ENCODE data around the gene ASGR2. TPM values are rescaled to one million over a fixed set of nuclear protein-coding genes. Genes with fewer than 3 reads are reported as not detected.
A peak's percentile ranks its signal among the peaks of the same experiment; 100 is the strongest.
"Not testable (repeated sequence)": the region's sequence is repeated elsewhere in the genome, so short reads cannot be mapped to it uniquely, and the experiment has no call there.

Gene ASGR2
- total and polyA plus RNA-seq, 4 donors: 0.24 to 0.50 (median 0.39) TPM; not detected in 1

- not testable (repeated sequence) for H3K4me1 ChIP-seq (ENCODE audit: control insufficient read depth, insufficient read depth, low read length); H3K4me3 ChIP-seq (ENCODE audit: low read depth, low read length); H3K9me3 ChIP-seq (ENCODE audit: control insufficient read depth, insufficient read depth, low read length); DNase-seq (ENCODE audit: low read depth in 4 of 6, low spot score in 6 of 6); H3K36me3 ChIP-seq (ENCODE audit: control insufficient read depth, insufficient read depth, low read length); H3K27me3 ChIP-seq (ENCODE audit: control insufficient read depth, insufficient read depth, low read length); H3K27ac ChIP-seq (ENCODE audit: low read depth, low read length)
- WGBS (ENCODE audit: insufficient coverage): 94% methylated on average over 3 of the region's 6 CpGs
These were observed 25.1 kb downstream of the ASGR2 start for GRCh38 chr17:7089570-7089969.

- WGBS (ENCODE audit: insufficient coverage): 73% methylated on average over 4 of the region's 4 CpGs
- H3K36me3 ChIP-seq (ENCODE audit: control insufficient read depth, insufficient read depth, low read length); H3K27me3 ChIP-seq (ENCODE audit: control insufficient read depth, insufficient read depth, low read length); DNase-seq (ENCODE audit: low read depth in 4 of 6, low spot score in 6 of 6); H3K9me3 ChIP-seq (ENCODE audit: control insufficient read depth, insufficient read depth, low read length); H3K4me1 ChIP-seq (ENCODE audit: control insufficient read depth, insufficient read depth, low read length); H3K4me3 ChIP-seq (ENCODE audit: low read depth, low read length); H3K27ac ChIP-seq (ENCODE audit: low read depth, low read length): not testable (repeated sequence)
These were observed 26.2 kb downstream of the ASGR2 start for GRCh38 chr17:7088442-7088841.

DNA sequence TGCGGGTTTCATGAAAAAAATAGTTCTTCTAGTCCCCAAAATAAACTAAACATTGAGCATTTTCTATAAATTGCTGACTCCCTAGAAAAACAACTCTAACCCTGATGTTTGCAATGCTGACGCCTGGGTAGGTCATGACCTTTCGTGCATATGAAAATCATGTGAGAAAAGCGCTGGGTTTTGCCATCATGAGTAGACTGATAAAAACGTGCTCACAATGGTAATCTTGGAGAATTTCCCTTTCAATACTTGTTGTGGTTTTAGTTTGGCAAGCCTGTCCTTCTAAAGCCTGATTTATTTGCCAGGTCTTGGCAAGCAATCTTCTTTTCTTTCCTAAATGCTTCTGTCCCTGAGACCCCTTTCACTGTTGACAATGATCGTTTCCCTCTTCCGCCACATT lies 30.5 kb downstream of the ASGR2 start:
- H3K4me1 ChIP-seq (ENCODE audit: control insufficient read depth, insufficient read depth, low read length): no peaks in the 10 kb centered on the region
- H3K36me3 ChIP-seq (ENCODE audit: control insufficient read depth, insufficient read depth, low read length): no peaks in the 10 kb centered on the region
- 39% methylated on average over 3 of the region's 7 CpGs for WGBS (ENCODE audit: insufficient coverage)
- DNase-seq (ENCODE audit: low read depth in 4 of 6, low spot score in 6 of 6): peak in 5 of 6 donors; percentile 6 to 77 (median 29)
- no peaks in the 10 kb centered on the region for H3K9me3 ChIP-seq (ENCODE audit: control insufficient read depth, insufficient read depth, low read length)
- no peaks in the 10 kb centered on the region for H3K27me3 ChIP-seq (ENCODE audit: control insufficient read depth, insufficient read depth, low read length)
- H3K4me3 ChIP-seq (ENCODE audit: low read depth, low read length): no peak overlapping the region
- H3K27ac ChIP-seq (ENCODE audit: low read depth, low read length): no peak overlapping the region

- Histone ChIP-seq H3K27ac (ENCODE audit: low read depth, low read length) (no peak overlapping the region), H3K9me3 (ENCODE audit: control insufficient read depth, insufficient read depth, low read length) (no peaks in the 10 kb centered on the region), H3K4me1 (ENCODE audit: control insufficient read depth, insufficient read depth, low read length) (no peaks in the 10 kb centered on the region), H3K27me3 (ENCODE audit: control insufficient read depth, insufficient read depth, low read length) (no peaks in the 10 kb centered on the region), H3K36me3 (ENCODE audit: control insufficient read depth, insufficient read depth, low read length) (no peaks in the 10 kb centered on the region), H3K4me3 (ENCODE audit: low read depth, low read length) (no peak overlapping the region)
- 69% methylated on average over 4 of the region's 4 CpGs for WGBS (ENCODE audit: insufficient coverage)
- peak in 1 of 6 donors; percentile 2 for DNase-seq (ENCODE audit: low read depth in 4 of 6, low spot score in 6 of 6)
These were observed 31.0 kb downstream of the ASGR2 start for GRCh38 chr17:7083592-7083991.

DNA sequence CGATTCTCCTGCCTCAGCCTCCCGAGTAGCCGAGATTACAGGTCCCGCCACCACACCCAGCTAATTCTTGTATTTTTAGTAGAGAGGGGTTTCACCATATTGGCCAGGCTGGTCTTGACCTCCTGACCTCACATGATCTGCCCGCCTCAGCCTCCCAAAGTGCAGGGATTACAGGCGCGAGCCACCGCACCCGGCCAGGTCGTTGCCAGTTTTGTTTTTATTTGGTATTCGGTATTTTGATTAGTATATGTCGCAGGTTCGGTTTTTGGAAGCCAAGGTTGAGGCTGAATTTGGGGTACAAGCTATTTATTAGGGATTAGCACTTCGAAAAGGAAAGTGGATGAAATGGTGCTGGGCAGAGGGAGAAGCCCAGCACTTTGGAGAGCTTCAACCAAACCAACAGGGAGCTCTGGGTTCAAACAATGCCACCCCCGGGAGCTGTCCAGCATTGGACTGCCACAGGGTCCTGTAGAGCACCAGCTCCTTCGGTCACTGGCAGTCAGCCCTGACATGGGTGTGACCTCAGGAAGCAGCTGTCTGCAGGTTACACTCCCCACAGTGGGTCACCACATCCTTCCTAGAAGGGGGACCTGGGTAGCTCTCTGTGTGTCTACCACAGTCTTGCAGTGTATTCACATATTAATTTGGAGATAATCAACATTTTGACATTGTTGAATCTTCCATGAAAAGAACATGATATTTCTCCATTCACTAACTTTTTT lies 33.1 kb downstream of the ASGR2 start:
- Histone ChIP-seq H3K27me3 (ENCODE audit: control insufficient read depth, insufficient read depth, low read length) (no peaks in the 10 kb centered on the region), H3K9me3 (ENCODE audit: control insufficient read depth, insufficient read depth, low read length) (no peaks in the 10 kb centered on the region), H3K36me3 (ENCODE audit: control insufficient read depth, insufficient read depth, low read length) (no peaks in the 10 kb centered on the region), H3K4me3 (ENCODE audit: low read depth, low read length) (no peak overlapping the region), H3K4me1 (ENCODE audit: control insufficient read depth, insufficient read depth, low read length) (no peaks in the 10 kb centered on the region), H3K27ac (ENCODE audit: low read depth, low read length) (no peak overlapping the region)
- WGBS (ENCODE audit: insufficient coverage): 91% methylated on average over 12 of the region's 16 CpGs
- DNase-seq (ENCODE audit: low read depth in 4 of 6, low spot score in 6 of 6): no peak

- Histone ChIP-seq H3K27me3 (ENCODE audit: control insufficient read depth, insufficient read depth, low read length) (no peaks in the 10 kb centered on the region), H3K9me3 (ENCODE audit: control insufficient read depth, insufficient read depth, low read length) (no peaks in the 10 kb centered on the region), H3K36me3 (ENCODE audit: control insufficient read depth, insufficient read depth, low read length) (no peaks in the 10 kb centered on the region), H3K4me3 (ENCODE audit: low read depth, low read length) (no peak overlapping the region), H3K27ac (ENCODE audit: low read depth, low read length) (no peak overlapping the region), H3K4me1 (ENCODE audit: control insufficient read depth, insufficient read depth, low read length) (no peaks in the 10 kb centered on the region)
- 42% methylated on average over 4 of the region's 10 CpGs for WGBS (ENCODE audit: insufficient coverage)
- no peak for DNase-seq (ENCODE audit: low read depth in 4 of 6, low spot score in 6 of 6)
These were observed 34.1 kb downstream of the ASGR2 start for GRCh38 chr17:7080456-7081041.

DNA sequence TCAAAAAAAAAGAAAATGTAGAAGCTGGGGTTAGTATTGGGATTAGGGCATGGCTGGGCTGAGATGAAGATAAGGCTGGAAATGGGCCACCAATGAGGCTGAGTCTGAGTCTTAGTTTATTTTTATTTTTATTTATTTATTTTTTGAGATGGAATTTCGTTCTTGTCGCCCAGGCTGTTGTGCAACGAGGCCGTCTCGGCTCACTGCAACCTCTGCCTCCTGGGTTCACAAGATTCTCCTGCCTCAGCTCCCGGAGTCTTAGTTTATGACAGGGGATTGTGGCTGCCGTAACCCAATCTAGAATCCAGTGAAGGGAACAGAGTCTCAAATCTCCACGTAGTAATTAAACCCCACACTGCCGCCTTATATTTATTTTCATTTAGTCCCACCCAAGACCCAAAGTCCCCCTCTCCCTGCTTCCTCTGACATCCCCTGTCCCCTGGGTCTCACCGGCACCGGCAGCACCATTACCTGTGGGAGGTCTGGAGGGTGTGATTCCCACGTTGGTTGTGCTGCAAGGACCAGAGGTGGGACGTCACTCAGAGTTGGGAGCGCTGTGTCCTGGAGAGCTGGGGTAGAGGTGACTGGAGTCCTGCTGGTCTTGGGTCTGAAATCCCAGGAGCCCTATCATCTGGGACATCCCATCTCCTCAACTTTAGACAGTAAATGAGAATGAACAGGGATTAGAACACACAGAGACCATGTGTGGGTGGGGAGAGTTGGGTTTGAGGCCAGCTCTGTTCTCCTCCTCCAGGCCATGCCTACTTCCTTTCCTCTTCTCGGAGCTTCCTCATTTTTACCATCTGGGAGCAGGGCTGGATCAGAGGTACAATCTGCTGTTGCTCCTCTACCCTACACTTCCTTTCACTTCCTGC lies 34.8 kb downstream of the ASGR2 start, which contains the start of gene CLEC10A:
Gene CLEC10A, minus strand, starts transcription at position 671 of the 875 bp plus-strand sequence. CDS start 1,439 bp downstream, outside the sequence.
- 88% methylated on average over 8 of the region's 15 CpGs for WGBS (ENCODE audit: insufficient coverage)
- Histone ChIP-seq H3K4me3 (ENCODE audit: low read depth, low read length) (no peak within 1 kb of the TSS), H3K36me3 (ENCODE audit: control insufficient read depth, insufficient read depth, low read length) (no peaks in the 10 kb centered on the region), H3K27me3 (ENCODE audit: control insufficient read depth, insufficient read depth, low read length) (no peaks in the 10 kb centered on the region), H3K27ac (ENCODE audit: low read depth, low read length) (no peak within 1 kb of the TSS), H3K9me3 (ENCODE audit: control insufficient read depth, insufficient read depth, low read length) (no peaks in the 10 kb centered on the region), H3K4me1 (ENCODE audit: control insufficient read depth, insufficient read depth, low read length) (no peaks in the 10 kb centered on the region)
- no peak for DNase-seq (ENCODE audit: low read depth in 4 of 6, low spot score in 6 of 6)

DNA sequence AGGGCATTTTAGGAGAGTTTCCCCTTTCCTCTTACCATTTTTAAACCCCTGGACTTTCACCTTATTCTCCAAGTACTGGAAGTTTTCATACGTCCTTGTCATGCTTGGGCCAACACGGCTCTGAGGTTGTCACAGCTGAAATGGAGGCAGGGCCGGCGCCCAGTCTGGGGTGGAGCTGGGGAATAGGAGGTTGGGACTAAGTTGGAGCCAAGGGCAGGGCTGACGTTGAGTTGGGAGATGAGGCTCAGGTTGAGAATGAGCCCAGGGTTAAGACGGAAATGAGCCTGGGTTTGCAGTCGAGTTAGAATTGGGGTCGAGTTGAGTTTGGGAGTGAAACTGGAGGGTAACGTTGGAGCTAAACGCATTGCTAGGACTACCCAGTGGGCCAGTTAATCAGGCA lies 35.9 kb downstream of the ASGR2 start:
- Histone ChIP-seq H3K27me3 (ENCODE audit: control insufficient read depth, insufficient read depth, low read length) (no peaks in the 10 kb centered on the region), H3K27ac (ENCODE audit: low read depth, low read length) (no peak overlapping the region), H3K9me3 (ENCODE audit: control insufficient read depth, insufficient read depth, low read length) (no peaks in the 10 kb centered on the region), H3K4me1 (ENCODE audit: control insufficient read depth, insufficient read depth, low read length) (no peaks in the 10 kb centered on the region), H3K36me3 (ENCODE audit: control insufficient read depth, insufficient read depth, low read length) (no peaks in the 10 kb centered on the region), H3K4me3 (ENCODE audit: low read depth, low read length) (no peak overlapping the region)
- DNase-seq (ENCODE audit: low read depth in 4 of 6, low spot score in 6 of 6): no peak
- 95% methylated on average over 10 of the region's 10 CpGs for WGBS (ENCODE audit: insufficient coverage)

DNA sequence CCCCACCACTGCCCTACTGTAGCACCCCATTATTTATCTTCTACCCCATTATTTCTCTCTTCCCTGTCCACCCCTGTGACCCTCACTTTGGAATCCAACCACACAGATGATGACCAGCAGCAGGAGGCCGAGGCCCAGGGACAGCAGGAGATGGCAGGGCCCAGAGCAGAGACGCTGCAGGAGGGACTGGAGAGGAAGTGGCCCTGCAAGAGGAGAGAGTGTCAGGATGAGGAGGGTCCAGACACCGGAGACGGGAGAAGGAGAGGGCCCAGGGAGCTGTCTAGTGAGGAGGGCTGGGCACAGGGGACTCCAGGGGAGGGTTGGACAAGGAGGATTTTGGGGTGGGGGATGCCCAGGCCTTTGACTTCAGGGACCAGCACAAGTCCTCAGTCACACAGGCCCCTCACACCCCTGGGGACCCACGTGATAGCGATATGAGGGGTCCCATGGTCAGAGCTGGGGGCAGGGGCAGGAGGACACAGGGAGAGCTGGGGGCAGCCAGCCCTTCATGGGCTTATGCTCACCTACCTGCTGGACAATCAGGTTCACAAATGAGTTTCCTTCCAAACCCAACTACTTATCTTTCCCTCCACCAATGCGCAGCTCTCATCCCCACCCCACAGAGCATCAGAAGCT lies 36.6 kb downstream of the ASGR2 start:
- Histone ChIP-seq H3K4me1 (ENCODE audit: control insufficient read depth, insufficient read depth, low read length) (no peaks in the 10 kb centered on the region), H3K9me3 (ENCODE audit: control insufficient read depth, insufficient read depth, low read length) (no peaks in the 10 kb centered on the region), H3K27ac (ENCODE audit: low read depth, low read length) (no peak overlapping the region), H3K36me3 (ENCODE audit: control insufficient read depth, insufficient read depth, low read length) (no peaks in the 10 kb centered on the region), H3K4me3 (ENCODE audit: low read depth, low read length) (no peak overlapping the region), H3K27me3 (ENCODE audit: control insufficient read depth, insufficient read depth, low read length) (no peaks in the 10 kb centered on the region)
- DNase-seq (ENCODE audit: low read depth in 4 of 6, low spot score in 6 of 6): no peak
- 79% methylated on average over 5 of the region's 7 CpGs for WGBS (ENCODE audit: insufficient coverage)
